HG02571 (cell line): Measurements from ENCODE around the gene NPS.

ENCODE experiments used
- ATAC-seq: cut with Tn5 transposase; IDR thresholded peaks from one replicate; pipeline ENCODE4 v1.9.1; 2021; ENCODE audit warnings: mild to moderate bottlenecking, moderate library complexity; ENCODE audit not compliant: unreplicated experiment

The NPS gene

DNA sequence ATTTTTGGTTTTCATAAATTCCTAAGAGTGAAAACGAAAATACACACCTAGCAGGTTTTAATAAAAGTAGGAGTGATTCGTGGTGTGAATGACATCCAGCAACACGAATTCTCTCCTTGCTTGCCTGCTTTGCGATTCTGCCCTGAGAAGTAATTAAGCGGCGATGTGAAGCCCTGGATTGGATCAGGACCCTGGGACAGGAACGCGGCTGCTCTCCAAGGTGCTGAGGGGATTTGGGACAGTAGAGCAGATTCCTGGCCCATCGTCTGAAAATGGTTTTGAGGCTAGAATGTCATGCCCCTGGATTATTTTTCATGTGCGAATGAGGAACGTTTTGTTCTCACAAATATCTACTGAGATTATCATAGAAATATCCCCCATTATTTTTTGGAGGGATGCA, 7.8 kb downstream of the NPS start:
- ATAC-seq, result no peak

GRCh38 chr10:127561647-127562046, 12.5 kb downstream of the NPS start:
- ATAC-seq, result no peak

GRCh38 chr10:127563718-127564553, 14.8 kb downstream of the NPS start:
- no peak for ATAC-seq

DNA sequence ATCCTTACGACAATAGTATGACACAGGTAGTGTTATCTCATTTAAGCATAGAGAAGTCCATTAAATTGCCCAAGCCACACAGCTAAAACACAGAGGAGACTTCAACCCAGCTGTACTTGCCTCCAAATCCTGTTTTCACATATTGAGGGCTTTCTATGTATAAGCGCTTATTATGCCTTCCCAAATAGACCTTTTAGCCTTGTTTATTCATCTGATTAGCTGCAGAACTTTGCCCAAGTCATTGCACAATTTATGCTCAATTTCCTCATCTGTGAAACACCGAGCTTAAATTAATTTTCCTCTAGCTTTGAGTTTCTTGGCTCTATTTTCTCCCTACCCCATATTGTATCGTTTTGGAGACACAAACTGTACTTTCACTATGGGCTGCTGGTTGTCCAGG, 15.5 kb downstream of the NPS start:
- no peak for ATAC-seq

DNA sequence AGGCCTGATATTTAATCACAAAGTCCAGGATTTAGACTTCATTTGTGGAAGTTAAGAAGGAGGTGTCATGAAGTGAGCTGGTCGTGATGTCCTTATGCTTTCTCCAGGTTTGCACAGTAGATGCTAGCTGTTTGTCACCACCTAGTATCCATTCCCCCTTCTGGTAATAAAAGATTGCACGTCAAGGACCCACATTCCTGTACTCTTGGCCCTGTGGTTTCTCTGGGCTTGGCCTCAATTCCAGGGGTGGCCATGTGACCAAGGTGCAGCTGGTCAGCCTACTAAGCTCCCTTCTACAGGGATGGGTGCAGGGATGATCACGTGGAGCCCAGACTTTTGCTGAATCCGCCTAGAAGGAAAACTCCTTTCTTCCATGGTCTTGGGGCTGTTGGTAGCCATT, 16.5 kb downstream of the NPS start:
- ATAC-seq, result no peak

- no peak for ATAC-seq
These were observed 20.1 kb downstream of the NPS start for GRCh38 chr10:127569210-127569609.

GRCh38 chr10:127570036-127570435, 20.9 kb downstream of the NPS start:
- ATAC-seq, result no peak

DNA sequence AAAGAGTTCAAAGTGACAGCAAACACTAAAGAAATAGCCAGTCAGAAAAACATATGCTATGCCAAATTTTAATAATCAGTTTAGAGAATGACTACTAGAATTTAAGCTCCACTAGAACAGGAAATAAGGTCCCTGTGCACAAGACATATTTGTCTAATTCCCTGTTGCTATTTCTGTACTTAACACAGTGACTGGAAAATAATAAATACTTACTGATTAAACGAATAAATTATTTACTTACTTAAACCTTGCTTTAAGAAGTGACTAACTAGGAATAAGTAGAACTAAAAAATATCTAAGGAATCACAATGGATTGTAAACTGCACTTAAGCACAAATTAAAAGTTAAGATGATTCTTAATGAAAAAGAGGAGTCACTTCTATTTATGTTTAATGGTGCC, 22.3 kb downstream of the NPS start:
- ATAC-seq, result no peak

DNA sequence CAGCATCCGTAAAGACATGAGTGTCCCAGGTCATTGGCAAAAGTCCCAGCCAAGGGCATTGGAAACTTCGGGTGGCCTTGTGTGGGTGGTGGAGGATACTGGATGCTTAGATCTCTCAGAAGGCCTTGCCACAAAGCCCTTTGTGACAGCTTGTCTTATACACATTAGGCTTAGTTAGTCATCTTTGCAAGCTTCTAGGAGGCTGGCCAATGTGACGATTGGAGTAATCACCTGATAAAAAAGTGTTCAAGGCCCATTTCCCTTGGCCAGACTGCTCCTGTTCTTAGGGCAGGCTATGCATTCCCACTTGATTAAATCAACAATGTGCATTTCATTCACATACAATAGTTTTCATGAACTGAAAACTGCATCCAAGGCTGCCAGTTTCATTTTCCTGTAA, 26.9 kb downstream of the NPS start:
- no peak for ATAC-seq

DNA sequence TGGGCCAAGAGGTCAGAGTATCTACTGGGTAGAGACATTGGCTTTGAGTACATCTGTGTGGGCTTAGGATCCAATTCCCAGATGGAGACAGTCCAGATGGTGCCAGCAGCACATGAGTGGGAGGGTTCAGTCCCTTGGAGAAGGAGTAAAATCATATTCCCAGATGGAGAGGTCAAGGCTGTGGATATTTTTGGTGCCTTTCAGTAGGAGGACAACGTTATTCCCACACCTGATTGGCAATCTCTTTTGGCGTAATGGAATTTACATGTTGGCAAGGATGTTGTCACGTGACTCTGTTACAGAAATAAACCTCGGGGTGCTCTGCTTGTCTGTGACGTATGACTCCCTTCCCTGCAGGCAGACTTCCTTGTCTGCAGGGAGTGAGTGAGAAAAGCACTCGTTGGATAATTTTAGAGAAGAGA, 27.6 kb downstream of the NPS start:
- no peak for ATAC-seq

DNA sequence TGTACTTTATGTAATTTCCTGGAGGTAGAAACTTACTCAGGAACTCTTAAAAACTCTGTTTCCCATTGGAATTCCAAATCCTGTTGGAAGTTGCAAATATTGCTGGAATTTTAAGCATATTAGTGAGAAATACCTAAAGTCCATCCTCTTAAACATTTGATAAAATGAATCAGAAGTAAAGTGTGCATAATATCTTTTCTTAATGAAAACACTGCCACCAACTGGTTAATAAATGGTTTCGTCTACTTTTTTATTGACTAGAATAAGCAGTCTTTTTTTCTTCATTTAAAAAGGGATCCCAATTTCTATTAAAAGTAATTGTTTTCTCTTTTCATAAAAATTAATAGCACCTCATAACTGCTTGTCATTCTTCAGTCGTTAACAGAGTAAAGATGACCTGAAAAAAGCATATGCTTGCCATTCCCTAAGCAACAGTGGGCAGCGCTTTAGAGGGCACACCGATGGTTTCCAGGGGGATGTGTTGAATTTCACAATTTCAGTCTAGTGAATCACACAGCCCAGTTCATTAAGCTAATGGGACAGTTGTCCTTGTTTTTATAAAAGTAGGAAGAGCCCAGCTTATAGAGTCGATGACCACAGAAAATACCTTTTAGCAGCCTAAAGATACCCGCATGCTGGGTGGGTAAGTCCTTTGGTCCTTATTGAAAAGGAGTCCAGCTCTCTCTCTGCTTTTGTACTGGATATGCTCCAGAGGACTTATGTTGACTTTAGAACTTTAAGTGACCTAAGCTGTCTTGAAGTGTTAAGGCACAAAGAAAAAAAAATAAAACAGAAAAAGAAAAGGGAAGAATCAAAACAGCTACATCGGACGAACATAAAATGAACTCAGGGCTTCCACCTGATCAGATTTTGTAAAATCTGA, 28.5 kb downstream of the NPS start:
- no peak for ATAC-seq

DNA sequence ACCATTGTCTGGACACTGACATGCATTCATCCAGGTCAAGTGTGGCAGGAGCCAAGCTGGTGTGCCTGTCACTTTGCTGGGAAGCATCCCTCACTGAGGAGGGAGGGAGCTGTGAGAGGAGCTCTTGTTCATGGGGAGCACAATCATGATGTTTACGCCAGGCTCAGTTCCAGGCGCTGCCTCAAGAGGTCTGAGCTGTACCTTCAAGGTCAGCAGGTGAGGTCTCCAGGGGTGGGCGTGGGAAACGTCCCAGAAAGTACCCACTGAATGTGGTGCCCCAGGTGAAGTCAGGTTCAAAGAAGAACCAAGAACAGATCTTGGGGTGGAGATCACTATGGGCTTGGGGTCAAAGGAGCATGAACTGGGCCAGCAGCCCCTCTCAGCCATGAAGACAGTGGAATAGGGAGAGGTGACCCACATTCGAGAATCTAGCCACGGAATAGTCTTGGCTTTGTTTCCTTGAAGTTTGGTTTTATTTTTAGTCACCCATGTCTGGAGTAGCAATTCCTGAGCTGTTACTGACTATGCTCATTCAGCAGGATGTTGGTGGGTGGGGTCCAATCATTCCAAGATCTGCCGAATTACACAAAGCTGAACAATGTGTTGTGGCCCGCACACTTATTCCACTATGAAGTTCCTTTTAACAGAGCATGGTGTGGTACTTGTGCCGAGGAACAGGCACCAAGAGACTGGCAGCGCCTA, 29.3 kb downstream of the NPS start:
- no peak for ATAC-seq

DNA sequence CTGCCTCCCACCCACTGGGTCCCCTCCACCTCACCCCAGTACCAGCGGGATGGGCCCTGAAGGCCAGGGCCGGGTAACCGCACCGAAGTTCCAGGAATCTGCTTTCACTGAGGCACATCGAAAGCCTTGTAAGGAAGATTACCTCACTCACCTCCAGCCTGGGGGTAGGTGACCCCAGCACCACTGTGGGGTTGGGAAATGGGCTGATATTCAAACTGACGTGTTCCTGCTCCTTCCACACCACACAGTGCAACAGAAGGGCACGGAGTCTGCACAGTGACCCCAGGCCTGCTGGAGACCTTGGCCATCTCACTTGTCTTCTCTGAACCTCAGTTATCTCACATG, 29.8 kb downstream of the NPS start:
- no peak for ATAC-seq

DNA sequence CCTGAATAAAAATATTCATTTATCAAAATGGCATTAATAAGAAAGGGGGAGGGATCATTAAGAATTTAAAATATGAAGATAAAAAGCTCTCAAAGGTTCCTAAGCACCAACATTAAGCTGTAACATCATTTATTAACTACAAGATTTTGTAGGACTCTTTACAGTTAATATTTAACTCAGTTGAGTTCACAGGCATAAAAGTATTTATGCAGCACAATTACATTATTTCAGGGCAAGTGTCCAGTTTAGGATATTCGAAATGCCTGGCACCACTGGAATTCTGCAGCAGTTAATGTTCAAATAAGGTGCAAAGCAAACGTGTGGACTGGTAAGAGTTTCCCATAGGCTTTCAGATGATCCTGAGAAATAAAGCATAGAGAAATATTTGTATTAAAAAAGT, 30.5 kb downstream of the NPS start:
- ATAC-seq, result no peak

GRCh38 chr10:127580822-127581221, 31.7 kb downstream of the NPS start:
- ATAC-seq, result no peak

GRCh38 chr10:127585519-127586023, 36.5 kb downstream of the NPS start:
- no peak for ATAC-seq

GRCh38 chr10:127587668-127588365, 38.7 kb downstream of the NPS start:
- ATAC-seq, result no peak

GRCh38 chr10:127592586-127592985, 43.5 kb downstream of the NPS start:
- no peak for ATAC-seq

DNA sequence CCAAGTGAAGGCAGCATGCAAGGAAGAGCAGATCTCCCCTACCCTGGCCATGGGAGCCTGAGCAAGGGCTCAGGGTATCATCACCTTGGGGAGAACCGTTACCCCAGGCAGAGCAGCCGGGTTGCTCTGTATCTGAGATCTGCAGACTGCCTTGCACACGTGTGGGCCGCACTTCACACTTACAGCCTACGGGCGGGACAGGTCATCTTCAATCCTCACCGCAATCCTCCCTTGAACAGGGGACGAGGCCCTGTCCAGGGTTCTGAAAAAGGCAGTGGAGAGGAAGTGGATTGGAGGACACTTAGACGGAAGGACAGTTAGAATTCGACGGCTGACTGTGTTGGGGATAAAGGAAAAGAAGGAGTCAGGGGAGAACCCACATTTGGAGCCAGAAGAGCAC, 51.4 kb downstream of the NPS start:
- no peak for ATAC-seq
